OCI-LY1 (cell line): ENCODE measurements around the gene POLA2.

ENCODE experiments used
- H2AFZ ChIP-seq: fragments of 200-600 bp; sonication (generic), shearing (Covaris generic); 2 replicates; pipeline ENCODE4 v1.6.0; 2014; ENCODE audit warnings: antibody characterized with exemption, mild to moderate bottlenecking, low read length
- H3F3A ChIP-seq: fragments of 200-600 bp; sonication (generic), shearing (Covaris generic); 2 replicates; pipeline ENCODE4 v1.6.0; 2014; ENCODE audit warnings: mild to moderate bottlenecking, antibody characterized with exemption, low read length, moderate library complexity; ENCODE audit not compliant: insufficient read depth
- H3K27ac ChIP-seq: fragments of 200-600 bp; sonication (generic); 2 replicates; pipeline ENCODE4 v1.5.1; 2014; ENCODE audit warnings: low read length, mixed run types, mild to moderate bottlenecking, low read depth; ENCODE audit not compliant: poor library complexity, severe bottlenecking
- H3K27me3 ChIP-seq: fragments of 200-600 bp; sonication (generic); 2 replicates; pipeline ENCODE4 v1.6.0; 2014; ENCODE audit warnings: antibody characterized with exemption, mild to moderate bottlenecking, low read length, moderate library complexity; ENCODE audit not compliant: insufficient read depth
- H3K36me3 ChIP-seq: fragments of 200-600 bp; sonication (generic); 2 replicates; pipeline ENCODE4 v1.6.1; 2014; ENCODE audit warnings: mild to moderate bottlenecking, antibody characterized with exemption, low read length, moderate library complexity, mixed read lengths; ENCODE audit not compliant: insufficient read depth
- H3K4me1 ChIP-seq: fragments of 200-600 bp; sonication (generic); 2 replicates; pipeline ENCODE4 v1.5.1; 2014; ENCODE audit warnings: mild to moderate bottlenecking, low read length, moderate library complexity; ENCODE audit not compliant: insufficient read depth, severe bottlenecking
- H3K4me2 ChIP-seq: fragments of 200-600 bp; sonication (generic), shearing (Covaris generic); 2 replicates; pipeline ENCODE4 v1.6.1; 2014; ENCODE audit warnings: low read length
- H3K4me3 ChIP-seq: fragments of 200-600 bp; sonication (generic); 2 replicates; pipeline ENCODE4 v1.5.1; 2014; ENCODE audit warnings: low read length, low read depth, mild to moderate bottlenecking, mixed read lengths; ENCODE audit not compliant: poor library complexity, severe bottlenecking
- H3K79me2 ChIP-seq: fragments of 200-600 bp; shearing (Covaris generic); 2 replicates; pipeline ENCODE4 v1.6.1; 2016; ENCODE audit warnings: mixed run types, low read length, mixed read lengths; ENCODE audit not compliant: insufficient read depth
- H3K9ac ChIP-seq: fragments of 200-600 bp; sonication (generic), shearing (Covaris generic); 2 replicates; pipeline ENCODE4 v1.6.1; 2014; ENCODE audit warnings: mild to moderate bottlenecking, low read length, mixed read lengths
- H3K9me2 ChIP-seq: fragments of 200-600 bp; sonication (generic), shearing (Covaris generic); 2 replicates; pipeline ENCODE4 v1.6.1; 2014; ENCODE audit warnings: low read depth, mild to moderate bottlenecking, low read length, mixed read lengths
- H3K9me3 ChIP-seq: fragments of 200-600 bp; shearing (Covaris generic); 2 replicates; pipeline ENCODE4 v1.6.1; 2014; ENCODE audit warnings: low read length, mixed read lengths
- H4K20me1 ChIP-seq: fragments of 200-600 bp; sonication (generic), shearing (Covaris generic); 2 replicates; pipeline ENCODE4 v1.6.0; 2016; ENCODE audit warnings: mild to moderate bottlenecking, low read length; ENCODE audit not compliant: insufficient read depth
- EZH2 ChIP-seq: fragments of 200-600 bp; sonication (generic), shearing (Covaris generic); IDR thresholded peaks from 2 replicates; pipeline ENCODE4 v1.8.0; 2017; ENCODE audit warnings: borderline replicate concordance, mixed run types, mild to moderate bottlenecking, antibody characterized with exemption, low read length, moderate library complexity, mixed read lengths
- TF ChIP-seq, protein P1 (sequence below): fragments of 200-600 bp; sonication (generic), shearing (Covaris generic); IDR thresholded peaks from 2 replicates; pipeline ENCODE4 v1.5.1; 2017; ENCODE audit warnings: mild to moderate bottlenecking, antibody characterized with exemption, low read length, moderate library complexity, mixed read lengths

Gene POLA2

DNA sequence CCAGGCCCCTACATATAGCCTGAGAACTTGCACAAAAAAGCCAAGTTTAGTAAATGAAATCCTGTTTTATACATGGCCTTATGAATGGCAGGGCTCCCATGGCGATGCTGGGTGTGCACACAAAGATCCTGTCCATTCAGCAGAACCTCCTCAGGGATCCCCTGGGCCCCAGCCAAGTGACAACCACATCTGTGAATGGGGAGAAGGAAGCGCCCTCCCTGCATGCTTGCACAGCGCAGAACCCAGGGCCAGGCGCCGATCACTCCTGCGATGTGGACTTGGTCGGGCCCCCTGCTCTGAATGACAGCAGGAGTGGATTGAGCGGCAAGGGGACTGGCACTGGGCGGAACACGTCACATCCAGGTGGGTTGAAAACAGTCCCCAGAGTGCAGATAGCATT lies 48.5 kb downstream of the POLA2 start:
- H3K27me3 ChIP-seq: peaks cover 9% of the 10 kb centered on the region; the same call in 1 of the 2 replicates
- H3F3A ChIP-seq: no peaks in the 10 kb centered on the region
- H3K79me2 ChIP-seq: no peaks in the 10 kb centered on the region
- H3K4me1 ChIP-seq: peaks cover 3% of the 10 kb centered on the region
- no peak for TF ChIP-seq EZH2
- TF ChIP-seq, protein P1, sequence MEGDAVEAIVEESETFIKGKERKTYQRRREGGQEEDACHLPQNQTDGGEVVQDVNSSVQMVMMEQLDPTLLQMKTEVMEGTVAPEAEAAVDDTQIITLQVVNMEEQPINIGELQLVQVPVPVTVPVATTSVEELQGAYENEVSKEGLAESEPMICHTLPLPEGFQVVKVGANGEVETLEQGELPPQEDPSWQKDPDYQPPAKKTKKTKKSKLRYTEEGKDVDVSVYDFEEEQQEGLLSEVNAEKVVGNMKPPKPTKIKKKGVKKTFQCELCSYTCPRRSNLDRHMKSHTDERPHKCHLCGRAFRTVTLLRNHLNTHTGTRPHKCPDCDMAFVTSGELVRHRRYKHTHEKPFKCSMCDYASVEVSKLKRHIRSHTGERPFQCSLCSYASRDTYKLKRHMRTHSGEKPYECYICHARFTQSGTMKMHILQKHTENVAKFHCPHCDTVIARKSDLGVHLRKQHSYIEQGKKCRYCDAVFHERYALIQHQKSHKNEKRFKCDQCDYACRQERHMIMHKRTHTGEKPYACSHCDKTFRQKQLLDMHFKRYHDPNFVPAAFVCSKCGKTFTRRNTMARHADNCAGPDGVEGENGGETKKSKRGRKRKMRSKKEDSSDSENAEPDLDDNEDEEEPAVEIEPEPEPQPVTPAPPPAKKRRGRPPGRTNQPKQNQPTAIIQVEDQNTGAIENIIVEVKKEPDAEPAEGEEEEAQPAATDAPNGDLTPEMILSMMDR: no peak
- no peaks in the 10 kb centered on the region for H3K9me3 ChIP-seq
- H3K36me3 ChIP-seq: no peaks in the 10 kb centered on the region; the same call in 1 of the 2 replicates
- H4K20me1 ChIP-seq: no peaks in the 10 kb centered on the region
- H2AFZ ChIP-seq: no peak overlapping the region
- no peaks in the 10 kb centered on the region for H3K9me2 ChIP-seq
- no peak overlapping the region for H3K27ac ChIP-seq
- no peak overlapping the region for H3K4me3 ChIP-seq
- no peak overlapping the region for H3K4me2 ChIP-seq
- H3K9ac ChIP-seq: no peak overlapping the region

DNA sequence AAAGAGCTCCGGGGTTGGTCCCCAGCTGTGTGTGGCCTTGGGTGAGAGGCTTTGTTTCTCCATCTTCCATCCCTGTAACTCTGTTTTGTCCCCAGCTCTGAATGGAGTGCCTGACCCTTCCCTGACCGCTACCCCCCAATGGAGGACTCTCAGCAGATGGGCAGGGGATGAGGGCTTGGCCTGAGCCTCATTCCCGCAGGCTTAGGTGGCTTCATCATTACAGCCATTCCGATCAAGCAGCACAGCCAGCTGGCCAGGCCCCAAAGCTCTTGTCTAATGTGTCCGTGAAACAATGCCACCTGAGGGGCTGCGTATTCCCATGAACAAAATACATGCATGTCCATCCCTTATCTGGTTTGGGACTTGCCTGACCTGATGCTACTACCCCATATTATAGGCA lies 49.0 kb downstream of the POLA2 start:
- H3K4me1 ChIP-seq: peaks cover 6% of the 10 kb centered on the region
- no peaks in the 10 kb centered on the region for H3K36me3 ChIP-seq
- no peaks in the 10 kb centered on the region for H3K9me3 ChIP-seq
- no peak for TF ChIP-seq EZH2
- TF ChIP-seq, protein P1: no peak
- H3K9ac ChIP-seq: no peak overlapping the region
- no peaks in the 10 kb centered on the region for H3F3A ChIP-seq
- no peaks in the 10 kb centered on the region for H3K79me2 ChIP-seq
- peaks cover 9% of the 10 kb centered on the region; the same call in 1 of the 2 replicates for H3K27me3 ChIP-seq
- no peak overlapping the region for H2AFZ ChIP-seq
- H4K20me1 ChIP-seq: no peaks in the 10 kb centered on the region
- H3K4me2 ChIP-seq: no peak overlapping the region
- H3K9me2 ChIP-seq: no peaks in the 10 kb centered on the region
- no peak overlapping the region for H3K27ac ChIP-seq
- H3K4me3 ChIP-seq: no peak overlapping the region

DNA sequence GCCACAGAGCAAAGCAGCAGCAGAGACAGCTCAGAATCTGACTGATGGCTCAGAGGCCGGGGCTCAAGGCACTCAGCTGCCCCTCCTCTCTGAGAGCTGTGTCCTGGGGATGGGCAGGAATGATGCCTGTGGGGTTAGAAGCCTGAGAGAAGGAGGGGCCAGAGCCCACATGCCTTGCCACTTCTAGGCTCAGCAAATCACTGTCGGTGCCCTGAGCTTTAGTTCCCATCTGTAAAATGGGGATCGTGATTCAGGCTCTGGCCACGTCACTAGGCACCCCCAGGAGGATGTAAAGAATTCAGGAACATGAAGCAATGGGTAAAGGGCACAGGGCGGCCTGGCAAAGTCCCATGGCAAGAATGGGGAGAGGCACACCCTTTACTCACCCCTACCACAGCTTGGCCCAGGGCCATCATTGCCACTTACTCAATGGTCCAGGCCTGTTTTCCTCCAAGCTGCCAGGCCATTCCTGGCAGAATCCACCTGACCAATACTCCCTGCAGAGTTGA lies 49.5 kb downstream of the POLA2 start:
- Histone ChIP-seq H3K27me3 (peaks cover 9% of the 10 kb centered on the region; the same call in 1 of the 2 replicates), H3K9me3 (no peaks in the 10 kb centered on the region), H3K4me2 (no peak overlapping the region), H3K36me3 (no peaks in the 10 kb centered on the region), H3K9ac (no peak overlapping the region), H3K4me3 (no peak overlapping the region), H3K4me1 (peaks cover 6% of the 10 kb centered on the region), H3K27ac (no peak overlapping the region), H3F3A (no peaks in the 10 kb centered on the region), H4K20me1 (no peaks in the 10 kb centered on the region), H2AFZ (no peak overlapping the region), H3K79me2 (no peaks in the 10 kb centered on the region), H3K9me2 (no peaks in the 10 kb centered on the region)
- TF ChIP-seq, protein P1: no peak
- no peak for TF ChIP-seq EZH2
